ENCODE measurements around the gene GADL1.

Gene GADL1

DNA sequence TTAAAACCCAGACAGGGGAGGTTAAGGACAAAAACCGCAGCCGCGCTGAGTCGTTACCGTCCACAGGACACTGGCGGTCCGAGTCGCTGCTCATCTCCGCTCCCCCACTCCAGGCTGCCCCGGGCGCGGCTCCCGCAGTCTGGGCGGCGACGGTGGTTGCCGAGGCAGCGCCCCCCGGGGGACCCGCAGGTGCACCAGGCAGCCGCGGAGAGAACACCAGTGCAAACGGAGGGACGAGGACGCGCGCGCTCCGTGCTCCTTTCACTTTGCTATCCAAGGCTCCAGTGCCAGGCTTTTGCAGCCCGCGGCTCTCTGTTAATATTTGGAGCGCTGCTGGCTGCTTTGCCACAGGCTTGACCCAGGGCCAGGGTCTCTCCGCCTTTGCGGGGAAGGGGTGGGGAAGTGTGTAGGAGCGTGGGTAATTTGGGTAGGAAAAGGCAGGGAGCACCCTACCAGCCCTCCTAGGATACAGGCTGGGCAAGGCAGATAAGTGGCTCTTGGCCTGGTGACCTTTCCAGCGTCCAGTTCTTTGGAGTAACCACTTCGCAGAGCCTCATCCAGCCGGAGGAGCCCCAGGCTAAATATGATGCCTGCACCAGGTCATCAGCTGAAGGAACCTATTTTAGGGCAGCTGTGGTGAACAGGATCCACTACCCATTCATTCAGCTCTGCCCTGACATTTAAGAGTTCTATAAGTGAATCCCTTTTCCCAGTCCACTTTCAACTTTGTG, at the start of gene GADL1:
GADL1 (minus strand) TSS at position 141 of the 731 bp plus-strand sequence; CDS start at position 94, 47 bp downstream.
- Histone ChIP-seq H3K9me3 (ENCODE audit: control insufficient read depth in 2 of 2, low read length in 2 of 2) (no peaks in the 10 kb centered on the region), H3K36me3 (ENCODE audit: control insufficient read depth in 2 of 2, insufficient read depth in 2 of 2, low read length in 2 of 2) (no peaks in the 10 kb centered on the region), H3K4me1 (ENCODE audit: control insufficient read depth, insufficient read depth, low read length) (peaks cover 4% of the 10 kb centered on the region), H3K27me3 (ENCODE audit: control insufficient read depth in 1 of 2, insufficient read depth in 2 of 2, low read length in 2 of 2) (peaks cover 0 to 7% of the 10 kb centered on the region in 2 donors), H3K4me3 (ENCODE audit: low read length in 2 of 2) (peak within 1 kb of the TSS; percentile 77), H3K27ac (ENCODE audit: low read length) (no peak within 1 kb of the TSS), H3K9ac (ENCODE audit: low read length in 2 of 2) (peak within 1 kb of the TSS; percentile 1 to 51)

- no peaks in the 10 kb centered on the region for H3K4me1 ChIP-seq (ENCODE audit: control insufficient read depth, insufficient read depth, low read length)
- H3K9ac ChIP-seq (ENCODE audit: low read length in 2 of 2): no peak overlapping the region
- H3K27ac ChIP-seq (ENCODE audit: low read length): no peak overlapping the region
- peaks cover 0 to 2% of the 10 kb centered on the region in 2 donors for H3K27me3 ChIP-seq (ENCODE audit: control insufficient read depth in 1 of 2, insufficient read depth in 2 of 2, low read length in 2 of 2)
- no peak overlapping the region for H3K4me3 ChIP-seq (ENCODE audit: low read length in 2 of 2)
- peaks cover 0 to 4% of the 10 kb centered on the region in 2 donors for H3K9me3 ChIP-seq (ENCODE audit: control insufficient read depth in 2 of 2, low read length in 2 of 2)
- no peaks in the 10 kb centered on the region for H3K36me3 ChIP-seq (ENCODE audit: control insufficient read depth in 2 of 2, insufficient read depth in 2 of 2, low read length in 2 of 2)
Observed at GRCh38 chr3:30944124-30944523, 49.7 kb upstream of the GADL1 start.

- no peak overlapping the region for H3K27ac ChIP-seq (ENCODE audit: low read length)
- peaks cover 0 to 4% of the 10 kb centered on the region in 2 donors for H3K9me3 ChIP-seq (ENCODE audit: control insufficient read depth in 2 of 2, low read length in 2 of 2)
- H3K4me1 ChIP-seq (ENCODE audit: control insufficient read depth, insufficient read depth, low read length): no peaks in the 10 kb centered on the region
- H3K36me3 ChIP-seq (ENCODE audit: control insufficient read depth in 2 of 2, insufficient read depth in 2 of 2, low read length in 2 of 2): no peaks in the 10 kb centered on the region
- peaks cover 0 to 2% of the 10 kb centered on the region in 2 donors for H3K27me3 ChIP-seq (ENCODE audit: control insufficient read depth in 1 of 2, insufficient read depth in 2 of 2, low read length in 2 of 2)
- H3K9ac ChIP-seq (ENCODE audit: low read length in 2 of 2): no peak overlapping the region
- H3K4me3 ChIP-seq (ENCODE audit: low read length in 2 of 2): no peak overlapping the region
Observed at GRCh38 chr3:30943206-30943605, 48.7 kb upstream of the GADL1 start.

DNA sequence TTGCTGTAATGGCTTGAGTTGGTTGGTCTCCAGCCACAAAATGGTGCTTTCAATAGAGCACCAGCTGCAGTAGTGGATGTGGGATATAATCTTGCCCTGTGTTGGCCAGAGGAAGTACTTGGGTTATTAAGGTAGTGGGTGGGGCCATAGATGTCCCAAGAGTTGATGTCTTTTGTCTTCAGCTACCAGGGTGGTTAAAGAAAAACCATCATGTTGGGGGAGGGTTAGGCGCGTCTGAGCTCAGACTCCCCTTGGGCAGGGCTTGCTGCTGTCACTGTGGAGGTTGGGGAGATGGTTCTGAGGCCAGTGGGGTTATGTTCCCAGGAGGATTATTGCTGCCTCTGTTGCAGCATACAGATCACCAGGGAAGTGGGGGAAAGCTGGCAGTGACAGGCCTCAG, 46.9 kb upstream of the GADL1 start:
- Histone ChIP-seq H3K27ac (ENCODE audit: low read length) (no peak overlapping the region), H3K9ac (ENCODE audit: low read length in 2 of 2) (no peak overlapping the region), H3K27me3 (ENCODE audit: control insufficient read depth in 1 of 2, insufficient read depth in 2 of 2, low read length in 2 of 2) (peaks cover 0 to 2% of the 10 kb centered on the region in 2 donors)

GRCh38 chr3:30940740-30941139, 46.3 kb upstream of the GADL1 start:
- Histone ChIP-seq H3K27ac (ENCODE audit: low read length) (no peak overlapping the region), H3K27me3 (ENCODE audit: control insufficient read depth in 1 of 2, insufficient read depth in 2 of 2, low read length in 2 of 2) (peaks cover 0 to 2% of the 10 kb centered on the region in 2 donors), H3K9me3 (ENCODE audit: control insufficient read depth in 2 of 2, low read length in 2 of 2) (peaks cover 0 to 4% of the 10 kb centered on the region in 2 donors), H3K4me3 (ENCODE audit: low read length in 2 of 2) (no peak overlapping the region), H3K36me3 (ENCODE audit: control insufficient read depth in 2 of 2, insufficient read depth in 2 of 2, low read length in 2 of 2) (no peaks in the 10 kb centered on the region), H3K9ac (ENCODE audit: low read length in 2 of 2) (no peak overlapping the region), H3K4me1 (ENCODE audit: control insufficient read depth, insufficient read depth, low read length) (no peaks in the 10 kb centered on the region)

More for the DNA sequence above, 46.9 kb upstream of the GADL1 start:
- Histone ChIP-seq H3K4me1 (ENCODE audit: control insufficient read depth, insufficient read depth, low read length) (no peaks in the 10 kb centered on the region), H3K36me3 (ENCODE audit: control insufficient read depth in 2 of 2, insufficient read depth in 2 of 2, low read length in 2 of 2) (no peaks in the 10 kb centered on the region), H3K4me3 (ENCODE audit: low read length in 2 of 2) (no peak overlapping the region), H3K9me3 (ENCODE audit: control insufficient read depth in 2 of 2, low read length in 2 of 2) (peaks cover 0 to 4% of the 10 kb centered on the region in 2 donors)

DNA sequence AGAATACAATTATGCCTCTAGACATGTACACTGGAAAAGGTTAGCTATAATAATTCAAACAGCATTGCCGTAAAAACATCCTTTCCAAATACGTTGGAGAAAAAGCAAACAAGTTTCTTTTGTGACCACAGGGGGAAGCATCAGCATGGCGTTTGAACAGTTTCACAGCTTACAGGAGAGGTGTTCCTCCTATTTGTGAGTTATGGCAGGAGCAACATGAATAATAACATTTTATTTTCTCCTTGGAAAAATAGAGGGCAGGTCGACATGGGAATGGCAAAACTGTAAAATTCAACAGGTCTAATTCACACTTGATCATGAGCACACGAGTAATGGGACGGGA, 39.7 kb upstream of the GADL1 start:
- Histone ChIP-seq H3K9me3 (ENCODE audit: control insufficient read depth in 2 of 2, low read length in 2 of 2) (no peaks in the 10 kb centered on the region), H3K4me1 (ENCODE audit: control insufficient read depth, insufficient read depth, low read length) (no peaks in the 10 kb centered on the region), H3K27ac (ENCODE audit: low read length) (no peak overlapping the region), H3K4me3 (ENCODE audit: low read length in 2 of 2) (peak overlapping the region; percentile 30 to 36), H3K27me3 (ENCODE audit: control insufficient read depth in 1 of 2, insufficient read depth in 2 of 2, low read length in 2 of 2) (no peaks in the 10 kb centered on the region), H3K36me3 (ENCODE audit: control insufficient read depth in 2 of 2, insufficient read depth in 2 of 2, low read length in 2 of 2) (no peaks in the 10 kb centered on the region), H3K9ac (ENCODE audit: low read length in 2 of 2) (no peak overlapping the region)

DNA sequence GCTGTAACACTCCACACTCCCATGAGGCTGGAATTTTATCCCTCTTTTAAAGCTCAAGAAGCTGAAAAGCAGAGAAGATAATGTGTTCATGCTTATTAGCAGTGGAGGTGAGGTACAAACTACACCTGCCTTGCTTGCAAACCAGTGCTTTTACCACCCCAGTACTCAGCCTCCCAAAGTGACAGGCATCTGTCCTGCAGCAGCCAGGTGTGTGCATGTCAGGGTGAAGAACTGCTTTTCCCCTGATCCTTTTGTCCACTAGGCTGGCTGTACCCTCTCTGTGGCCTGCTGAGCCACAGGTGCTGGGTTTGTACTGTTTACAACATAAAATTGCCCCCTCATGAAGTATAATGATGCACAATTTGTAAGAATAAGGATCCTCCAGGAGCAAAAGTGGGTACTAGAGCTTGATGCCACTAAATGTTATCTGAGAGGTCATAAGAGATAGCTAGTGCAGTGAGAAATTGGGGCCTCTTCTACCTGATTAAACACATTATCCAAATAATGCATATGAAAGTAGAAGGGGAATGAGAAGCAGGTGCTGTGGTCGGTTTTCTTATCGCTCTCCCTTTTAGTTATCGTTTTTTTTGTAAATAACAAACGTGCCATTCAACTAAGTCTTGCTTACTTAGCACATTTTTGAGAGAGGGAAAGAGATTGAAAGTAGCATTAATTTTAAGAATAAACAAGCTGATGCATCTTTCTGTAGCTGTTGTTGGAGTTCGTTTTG, 39.2 kb upstream of the GADL1 start:
- Histone ChIP-seq H3K36me3 (ENCODE audit: control insufficient read depth in 2 of 2, insufficient read depth in 2 of 2, low read length in 2 of 2) (no peaks in the 10 kb centered on the region), H3K27ac (ENCODE audit: low read length) (no peak overlapping the region), H3K4me3 (ENCODE audit: low read length in 2 of 2) (peak overlapping the region; percentile 30 to 36)

GRCh38 chr3:30932513-30933098, 38.1 kb upstream of the GADL1 start:
- no peak overlapping the region for H3K4me3 ChIP-seq (ENCODE audit: low read length in 2 of 2)
- no peak overlapping the region for H3K9ac ChIP-seq (ENCODE audit: low read length in 2 of 2)
- H3K36me3 ChIP-seq (ENCODE audit: control insufficient read depth in 2 of 2, insufficient read depth in 2 of 2, low read length in 2 of 2): no peaks in the 10 kb centered on the region
- H3K27ac ChIP-seq (ENCODE audit: low read length): no peak overlapping the region
- H3K9me3 ChIP-seq (ENCODE audit: control insufficient read depth in 2 of 2, low read length in 2 of 2): no peaks in the 10 kb centered on the region
- H3K4me1 ChIP-seq (ENCODE audit: control insufficient read depth, insufficient read depth, low read length): no peaks in the 10 kb centered on the region
- H3K27me3 ChIP-seq (ENCODE audit: control insufficient read depth in 1 of 2, insufficient read depth in 2 of 2, low read length in 2 of 2): no peaks in the 10 kb centered on the region

More for the DNA sequence above, 39.2 kb upstream of the GADL1 start:
- H3K9ac ChIP-seq (ENCODE audit: low read length in 2 of 2): no peak overlapping the region
- no peaks in the 10 kb centered on the region for H3K9me3 ChIP-seq (ENCODE audit: control insufficient read depth in 2 of 2, low read length in 2 of 2)
- H3K4me1 ChIP-seq (ENCODE audit: control insufficient read depth, insufficient read depth, low read length): no peaks in the 10 kb centered on the region
- no peaks in the 10 kb centered on the region for H3K27me3 ChIP-seq (ENCODE audit: control insufficient read depth in 1 of 2, insufficient read depth in 2 of 2, low read length in 2 of 2)

- no peaks in the 10 kb centered on the region for H3K4me1 ChIP-seq (ENCODE audit: control insufficient read depth, insufficient read depth, low read length)
- H3K27ac ChIP-seq (ENCODE audit: low read length): no peak overlapping the region
- no peaks in the 10 kb centered on the region for H3K27me3 ChIP-seq (ENCODE audit: control insufficient read depth in 1 of 2, insufficient read depth in 2 of 2, low read length in 2 of 2)
- H3K36me3 ChIP-seq (ENCODE audit: control insufficient read depth in 2 of 2, insufficient read depth in 2 of 2, low read length in 2 of 2): no peaks in the 10 kb centered on the region
- no peak overlapping the region for H3K9ac ChIP-seq (ENCODE audit: low read length in 2 of 2)
- H3K9me3 ChIP-seq (ENCODE audit: control insufficient read depth in 2 of 2, low read length in 2 of 2): no peaks in the 10 kb centered on the region
- H3K4me3 ChIP-seq (ENCODE audit: low read length in 2 of 2): no peak overlapping the region
Observed at GRCh38 chr3:30924763-30925162, 30.3 kb upstream of the GADL1 start.

DNA sequence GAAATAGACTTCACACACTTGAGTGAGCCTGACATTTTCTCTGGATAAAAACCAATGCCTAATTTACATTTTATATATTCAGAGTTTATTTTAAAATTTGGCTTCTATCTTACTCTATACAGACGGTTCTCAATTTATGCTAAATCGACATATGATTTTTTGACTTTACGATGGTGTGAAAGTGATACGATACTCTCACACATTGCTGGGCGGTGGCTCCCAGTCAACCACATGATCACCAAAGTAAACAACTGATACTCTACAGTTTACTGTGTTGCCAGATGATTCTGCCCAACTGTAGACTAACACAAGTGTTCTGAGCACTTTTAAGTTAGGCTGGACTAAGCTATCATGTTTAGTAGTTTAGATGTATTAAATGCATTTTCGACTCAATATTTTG, 25.1 kb upstream of the GADL1 start:
- no peak overlapping the region for H3K9ac ChIP-seq (ENCODE audit: low read length in 2 of 2)
- H3K27me3 ChIP-seq (ENCODE audit: control insufficient read depth in 1 of 2, insufficient read depth in 2 of 2, low read length in 2 of 2): no peaks in the 10 kb centered on the region
- no peaks in the 10 kb centered on the region for H3K36me3 ChIP-seq (ENCODE audit: control insufficient read depth in 2 of 2, insufficient read depth in 2 of 2, low read length in 2 of 2)
- H3K27ac ChIP-seq (ENCODE audit: low read length): no peak overlapping the region
- no peaks in the 10 kb centered on the region for H3K9me3 ChIP-seq (ENCODE audit: control insufficient read depth in 2 of 2, low read length in 2 of 2)
- no peak overlapping the region for H3K4me3 ChIP-seq (ENCODE audit: low read length in 2 of 2)
- no peaks in the 10 kb centered on the region for H3K4me1 ChIP-seq (ENCODE audit: control insufficient read depth, insufficient read depth, low read length)

Measured in stomach smooth muscle (tissue), 2 donors.